WTC11 (cell line): ENCODE data around the gene SIRPB2. TPM values are rescaled to one million over a fixed set of nuclear protein-coding genes. Genes with fewer than 3 reads are reported as not detected.

Experiments used
- ATAC-seq: fragments of 200-7000 bp; cut with Tn5 transposase; 2 replicates; pipeline ENCODE4 v1.10.0; 2021; ENCODE audit warnings: mild to moderate bottlenecking, moderate library complexity
- CTCF ChIA-PET: fragments of 300-600 bp; sonication (Branson Sonifier 250); formaldehyde crosslinking; loops from one replicate; lab custom pipeline; 2021; ENCODE audit warnings: antibody characterized with exemption; lab: Charles Lee
- POLR2A ChIA-PET: fragments of 350-600 bp; sonication (Branson Sonifier 250); formaldehyde crosslinking; loops from one replicate; lab custom pipeline; 2021; ENCODE audit warnings: antibody characterized with exemption; lab: Charles Lee
- DNase-seq: peaks from one replicate; pipeline ENCODE4 v3.0.0; 2021; ENCODE audit warnings: low spot score
- H3K27ac Mint-ChIP-seq: 2 replicates; pipeline ENCODE4 v1.8.0; 2021; ENCODE audit warnings: mixed read lengths
- H3K27me3 Mint-ChIP-seq: 2 replicates; pipeline ENCODE4 v1.8.0; 2021; ENCODE audit warnings: low read depth, mild to moderate bottlenecking, moderate library complexity, mixed read lengths
- H3K36me3 Mint-ChIP-seq: 2 replicates; pipeline ENCODE4 v1.8.0; 2021; ENCODE audit warnings: mixed read lengths
- H3K4me1 Mint-ChIP-seq: 2 replicates; pipeline ENCODE4 v1.8.0; 2022; ENCODE audit warnings: mixed read lengths
- H3K4me3 Mint-ChIP-seq: 2 replicates; pipeline ENCODE4 v1.8.0; 2021; ENCODE audit warnings: mild to moderate bottlenecking, moderate library complexity, mixed read lengths
- H3K9me3 Mint-ChIP-seq: 2 replicates; pipeline ENCODE4 v1.8.0; 2021; ENCODE audit warnings: mixed read lengths
- EMX1 ChIP-seq: fragments of 250-450 bp; sonication (Bioruptor Pico); IDR thresholded peaks from 2 replicates; pipeline ENCODE4 v1.8.0; 2021; ENCODE audit warnings: mild to moderate bottlenecking
- GTF2I ChIP-seq: fragments of 250-450 bp; sonication (Bioruptor Pico); conservative IDR thresholded peaks from 2 replicates; pipeline ENCODE4 v1.4.0; 2021; ENCODE audit warnings: mild to moderate bottlenecking
- HMGA2 ChIP-seq: fragments of 250-450 bp; sonication (Bioruptor Pico); IDR thresholded peaks from 2 replicates; pipeline ENCODE4 v1.4.0; 2021; ENCODE audit warnings: mild to moderate bottlenecking, moderate library complexity
- JUN ChIP-seq: sonication (generic); formaldehyde crosslinking; IDR thresholded peaks from 2 replicates; pipeline ENCODE4 v1.8.0; 2023; ENCODE audit warnings: mild to moderate bottlenecking, missing genetic modification reagents
- KAT7 ChIP-seq: sonication (generic); formaldehyde crosslinking; IDR thresholded peaks from 2 replicates; pipeline ENCODE4 v1.8.1; 2023; ENCODE audit warnings: missing genetic modification reagents, mild to moderate bottlenecking, borderline replicate concordance
- MXD4 ChIP-seq: fragments of 250-450 bp; sonication (Bioruptor Pico); IDR thresholded peaks from 2 replicates; pipeline ENCODE4 v1.8.0; 2021; ENCODE audit warnings: mild to moderate bottlenecking, moderate library complexity, borderline replicate concordance
- NR2C2 ChIP-seq: sonication (generic); formaldehyde crosslinking; IDR thresholded peaks from 2 replicates; pipeline ENCODE4 v1.8.0; 2022; ENCODE audit warnings: mild to moderate bottlenecking, missing genetic modification reagents
- SMAD4 ChIP-seq: sonication (generic); formaldehyde crosslinking; IDR thresholded peaks from 2 replicates; pipeline ENCODE4 v1.8.0; 2022; ENCODE audit warnings: mild to moderate bottlenecking, missing genetic modification reagents
- SP1 ChIP-seq: sonication (generic); formaldehyde crosslinking; conservative IDR thresholded peaks from 2 replicates; pipeline ENCODE4 v1.8.1; 2022; ENCODE audit warnings: missing genetic modification reagents
- ZNF121 ChIP-seq: sonication (generic); formaldehyde crosslinking; IDR thresholded peaks from 2 replicates; pipeline ENCODE4 v1.8.0; 2023; ENCODE audit warnings: missing genetic modification reagents
- ZNF263 ChIP-seq: sonication (generic); formaldehyde crosslinking; IDR thresholded peaks from 2 replicates; pipeline ENCODE4 v1.8.1; 2022; ENCODE audit warnings: low read depth, mild to moderate bottlenecking, moderate library complexity, missing genetic modification reagents
- ZNF317 ChIP-seq: sonication (generic); formaldehyde crosslinking; IDR thresholded peaks from 2 replicates; pipeline ENCODE4 v1.8.1; 2023; ENCODE audit warnings: low read depth, mild to moderate bottlenecking, moderate library complexity, missing genetic modification reagents, borderline replicate concordance
- ZNF671 ChIP-seq: fragments of 250-450 bp; sonication (Bioruptor Pico); IDR thresholded peaks from 2 replicates; pipeline ENCODE4 v1.8.0; 2021; ENCODE audit warnings: mild to moderate bottlenecking
- total RNA-seq: library from RNA; stranded (reverse); gene quantifications from 3 replicates; pipeline ENCODE4 v1.2.3, GENCODE V29; 2021
- TF ChIP-seq, protein P1 (sequence below): sonication (generic); formaldehyde crosslinking; IDR thresholded peaks from 2 replicates; pipeline ENCODE4 v1.8.1; 2022; ENCODE audit warnings: missing genetic modification reagents, borderline replicate concordance
- TF ChIP-seq, protein P2 (sequence below): sonication (generic); formaldehyde crosslinking; conservative IDR thresholded peaks from 2 replicates; pipeline ENCODE4 v1.8.1; 2022; ENCODE audit warnings: mild to moderate bottlenecking, missing genetic modification reagents
- TF ChIP-seq, protein P3 (sequence below): sonication (generic); formaldehyde crosslinking; IDR thresholded peaks from 2 replicates; pipeline ENCODE4 v1.8.0; 2022; ENCODE audit warnings: mild to moderate bottlenecking, missing genetic modification reagents
- TF ChIP-seq, protein P4 (sequence below): sonication (generic); formaldehyde crosslinking; IDR thresholded peaks from 2 replicates; pipeline ENCODE4 v1.8.1; 2023; ENCODE audit warnings: mild to moderate bottlenecking, missing genetic modification reagents, moderate library complexity
- TF ChIP-seq, protein P5 (sequence below): fragments of 250-450 bp; sonication (Bioruptor Pico); IDR thresholded peaks from 2 replicates; pipeline ENCODE4 v1.9.0; 2021; ENCODE audit warnings: mild to moderate bottlenecking
- TF ChIP-seq, protein P6 (sequence below): sonication (generic); formaldehyde crosslinking; IDR thresholded peaks from 2 replicates; pipeline ENCODE4 v1.8.0; 2022; ENCODE audit warnings: mild to moderate bottlenecking, missing genetic modification reagents
- TF ChIP-seq, protein P7 (sequence below): fragments of 250-450 bp; sonication (Bioruptor Pico); IDR thresholded peaks from 2 replicates; pipeline ENCODE4 v1.8.0; 2021; ENCODE audit warnings: mild to moderate bottlenecking
- TF ChIP-seq, protein P8 (sequence below): fragments of 250-450 bp; sonication (Bioruptor Pico); IDR thresholded peaks from 2 replicates; pipeline ENCODE4 v1.9.0; 2021; ENCODE audit warnings: mild to moderate bottlenecking, borderline replicate concordance

The SIRPB2 gene
- total RNA-seq, 1 experiment from 2014 or later: not detected

DNA sequence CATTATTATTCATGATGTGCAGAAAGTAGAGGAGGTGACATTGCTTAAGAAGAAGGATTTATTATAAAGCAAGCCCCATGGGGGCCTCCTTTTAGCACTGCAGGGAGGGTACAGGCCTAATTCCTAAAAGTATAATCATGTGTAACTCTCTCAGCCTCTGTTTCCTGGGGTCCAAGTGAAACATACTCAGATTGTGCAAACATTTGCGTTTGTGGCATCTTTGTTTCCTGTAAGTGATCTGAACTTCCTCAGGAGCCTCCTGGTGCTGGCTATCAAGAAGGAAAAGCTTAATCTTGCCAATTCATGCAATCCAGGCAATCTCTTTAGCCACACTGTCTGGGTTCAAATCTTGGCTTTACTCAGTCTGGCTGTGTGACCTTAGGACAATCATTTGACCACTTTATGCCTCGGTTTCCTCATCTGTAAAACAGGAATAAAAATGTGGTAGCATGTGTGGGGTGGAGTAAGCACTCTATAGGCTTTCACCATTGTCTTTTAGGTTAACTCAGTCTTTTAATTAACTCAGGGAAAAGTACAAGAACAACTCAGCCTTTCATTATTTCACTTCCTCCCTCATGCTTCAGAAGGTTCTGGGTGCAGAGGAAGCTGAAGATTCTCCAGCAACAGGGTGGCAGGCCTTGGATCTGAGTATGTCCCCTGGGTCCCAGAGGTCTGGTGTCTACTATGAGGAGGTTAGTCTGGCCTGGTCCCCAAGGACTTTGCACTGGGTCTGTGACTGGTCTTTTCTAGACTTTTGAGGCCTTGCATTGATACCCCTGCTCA is 831 bp upstream of the SIRPB2 start:
- no peak for TF ChIP-seq SMAD4 (CRISPR knock-in tag)
- no peak for TF ChIP-seq ZNF263 (CRISPR knock-in tag)
- no peak for TF ChIP-seq ZNF317 (CRISPR knock-in tag)
- TF ChIP-seq ZNF671 (CRISPR knock-in tag): no peak
- no peak for TF ChIP-seq KAT7 (CRISPR knock-in tag)
- TF ChIP-seq, protein P1, sequence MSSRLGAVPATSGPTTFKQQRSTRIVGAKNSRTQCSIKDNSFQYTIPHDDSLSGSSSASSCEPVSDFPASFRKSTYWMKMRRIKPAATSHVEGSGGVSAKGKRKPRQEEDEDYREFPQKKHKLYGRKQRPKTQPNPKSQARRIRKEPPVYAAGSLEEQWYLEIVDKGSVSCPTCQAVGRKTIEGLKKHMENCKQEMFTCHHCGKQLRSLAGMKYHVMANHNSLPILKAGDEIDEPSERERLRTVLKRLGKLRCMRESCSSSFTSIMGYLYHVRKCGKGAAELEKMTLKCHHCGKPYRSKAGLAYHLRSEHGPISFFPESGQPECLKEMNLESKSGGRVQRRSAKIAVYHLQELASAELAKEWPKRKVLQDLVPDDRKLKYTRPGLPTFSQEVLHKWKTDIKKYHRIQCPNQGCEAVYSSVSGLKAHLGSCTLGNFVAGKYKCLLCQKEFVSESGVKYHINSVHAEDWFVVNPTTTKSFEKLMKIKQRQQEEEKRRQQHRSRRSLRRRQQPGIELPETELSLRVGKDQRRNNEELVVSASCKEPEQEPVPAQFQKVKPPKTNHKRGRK (CRISPR knock-in tag): no peak
- TF ChIP-seq HMGA2: no peak
- TF ChIP-seq, protein P2, sequence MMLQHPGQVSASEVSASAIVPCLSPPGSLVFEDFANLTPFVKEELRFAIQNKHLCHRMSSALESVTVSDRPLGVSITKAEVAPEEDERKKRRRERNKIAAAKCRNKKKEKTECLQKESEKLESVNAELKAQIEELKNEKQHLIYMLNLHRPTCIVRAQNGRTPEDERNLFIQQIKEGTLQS (CRISPR knock-in tag): no peak
- TF ChIP-seq, protein P3, sequence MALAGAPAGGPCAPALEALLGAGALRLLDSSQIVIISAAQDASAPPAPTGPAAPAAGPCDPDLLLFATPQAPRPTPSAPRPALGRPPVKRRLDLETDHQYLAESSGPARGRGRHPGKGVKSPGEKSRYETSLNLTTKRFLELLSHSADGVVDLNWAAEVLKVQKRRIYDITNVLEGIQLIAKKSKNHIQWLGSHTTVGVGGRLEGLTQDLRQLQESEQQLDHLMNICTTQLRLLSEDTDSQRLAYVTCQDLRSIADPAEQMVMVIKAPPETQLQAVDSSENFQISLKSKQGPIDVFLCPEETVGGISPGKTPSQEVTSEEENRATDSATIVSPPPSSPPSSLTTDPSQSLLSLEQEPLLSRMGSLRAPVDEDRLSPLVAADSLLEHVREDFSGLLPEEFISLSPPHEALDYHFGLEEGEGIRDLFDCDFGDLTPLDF: no peak
- TF ChIP-seq SP1: no peak
- TF ChIP-seq, protein P4, sequence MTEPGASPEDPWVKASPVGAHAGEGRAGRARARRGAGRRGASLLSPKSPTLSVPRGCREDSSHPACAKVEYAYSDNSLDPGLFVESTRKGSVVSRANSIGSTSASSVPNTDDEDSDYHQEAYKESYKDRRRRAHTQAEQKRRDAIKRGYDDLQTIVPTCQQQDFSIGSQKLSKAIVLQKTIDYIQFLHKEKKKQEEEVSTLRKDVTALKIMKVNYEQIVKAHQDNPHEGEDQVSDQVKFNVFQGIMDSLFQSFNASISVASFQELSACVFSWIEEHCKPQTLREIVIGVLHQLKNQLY (CRISPR knock-in tag): no peak
- TF ChIP-seq, protein P5, sequence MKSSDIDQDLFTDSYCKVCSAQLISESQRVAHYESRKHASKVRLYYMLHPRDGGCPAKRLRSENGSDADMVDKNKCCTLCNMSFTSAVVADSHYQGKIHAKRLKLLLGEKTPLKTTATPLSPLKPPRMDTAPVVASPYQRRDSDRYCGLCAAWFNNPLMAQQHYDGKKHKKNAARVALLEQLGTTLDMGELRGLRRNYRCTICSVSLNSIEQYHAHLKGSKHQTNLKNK: no peak
- no peak for TF ChIP-seq ZNF121 (CRISPR knock-in tag)
- TF ChIP-seq EMX1 (CRISPR knock-in tag): no peak
- no peak for TF ChIP-seq NR2C2 (CRISPR knock-in tag)
- no peak for TF ChIP-seq GTF2I (CRISPR knock-in tag)
- TF ChIP-seq, protein P6, sequence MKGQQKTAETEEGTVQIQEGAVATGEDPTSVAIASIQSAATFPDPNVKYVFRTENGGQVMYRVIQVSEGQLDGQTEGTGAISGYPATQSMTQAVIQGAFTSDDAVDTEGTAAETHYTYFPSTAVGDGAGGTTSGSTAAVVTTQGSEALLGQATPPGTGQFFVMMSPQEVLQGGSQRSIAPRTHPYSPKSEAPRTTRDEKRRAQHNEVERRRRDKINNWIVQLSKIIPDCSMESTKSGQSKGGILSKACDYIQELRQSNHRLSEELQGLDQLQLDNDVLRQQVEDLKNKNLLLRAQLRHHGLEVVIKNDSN (CRISPR knock-in tag): no peak
- no peak for TF ChIP-seq JUN (CRISPR knock-in tag)
- TF ChIP-seq, all 79 proteins: peak for 0
- Mint-ChIP-seq H3K27me3 (peaks cover 41% of the 10 kb centered on the region), H3K4me1 (no peaks in the 10 kb centered on the region), H3K36me3 (no peaks in the 10 kb centered on the region), H3K4me3 (no peak overlapping the region), H3K9me3 (peaks cover 13% of the 10 kb centered on the region), H3K27ac (no peak overlapping the region)
- ChIA-PET POLR2A (no interaction called here), CTCF (interaction anchor here (1.9 kb wide), 1 partner anchor 12 kb away, joined by 5 read pairs; no protein-coding TSS in a partner anchor)
- DNase-seq: no peak
- no peak for ATAC-seq

DNA sequence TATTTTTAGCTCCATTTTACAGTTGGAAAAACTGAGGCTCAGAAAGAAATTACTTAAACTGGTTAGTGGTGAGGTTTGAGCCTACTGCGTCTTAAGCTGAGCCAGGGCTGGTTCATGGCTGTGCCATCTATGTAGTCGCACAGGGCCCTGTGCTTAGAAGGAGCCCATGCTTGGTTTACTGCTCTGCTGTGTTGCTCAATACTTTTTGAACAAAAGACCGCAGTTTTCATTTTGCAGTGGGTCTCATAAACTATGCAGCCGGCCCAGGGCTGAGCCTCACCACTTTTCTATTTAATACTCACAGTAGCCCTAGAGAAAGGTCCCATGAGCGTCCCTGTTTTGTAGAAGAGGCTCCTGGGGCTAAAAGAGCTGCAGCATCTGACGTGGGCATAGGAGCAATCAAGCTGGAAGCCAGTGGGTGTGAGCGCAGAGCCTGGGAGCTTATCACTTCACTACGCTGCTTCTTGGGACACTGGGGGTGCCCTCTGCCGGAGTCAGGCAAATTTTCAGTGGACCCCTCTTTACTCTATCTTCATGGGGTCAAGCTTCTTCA is 501 bp downstream of the SIRPB2 start:
- ATAC-seq (no peak), DNase-seq (no peak)
- ChIA-PET CTCF (interaction anchor here (4.7 kb wide), 1 partner anchor 13 kb away, joined by 23 read pairs; no protein-coding TSS in a partner anchor), POLR2A (no interaction called here)
- H3K4me1 Mint-ChIP-seq: no peaks in the 10 kb centered on the region
- no peak overlapping the region for H3K27ac Mint-ChIP-seq
- H3K27me3 Mint-ChIP-seq: peaks cover 41% of the 10 kb centered on the region
- H3K9me3 Mint-ChIP-seq: peaks cover 7% of the 10 kb centered on the region; the same call in 1 of the 2 replicates
- H3K36me3 Mint-ChIP-seq: no peaks in the 10 kb centered on the region
- no peak overlapping the region for H3K4me3 Mint-ChIP-seq
- TF ChIP-seq MXD4 (CRISPR knock-in tag): no peak
- TF ChIP-seq, protein P7, sequence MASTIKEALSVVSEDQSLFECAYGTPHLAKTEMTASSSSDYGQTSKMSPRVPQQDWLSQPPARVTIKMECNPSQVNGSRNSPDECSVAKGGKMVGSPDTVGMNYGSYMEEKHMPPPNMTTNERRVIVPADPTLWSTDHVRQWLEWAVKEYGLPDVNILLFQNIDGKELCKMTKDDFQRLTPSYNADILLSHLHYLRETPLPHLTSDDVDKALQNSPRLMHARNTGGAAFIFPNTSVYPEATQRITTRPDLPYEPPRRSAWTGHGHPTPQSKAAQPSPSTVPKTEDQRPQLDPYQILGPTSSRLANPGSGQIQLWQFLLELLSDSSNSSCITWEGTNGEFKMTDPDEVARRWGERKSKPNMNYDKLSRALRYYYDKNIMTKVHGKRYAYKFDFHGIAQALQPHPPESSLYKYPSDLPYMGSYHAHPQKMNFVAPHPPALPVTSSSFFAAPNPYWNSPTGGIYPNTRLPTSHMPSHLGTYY: no peak
- no peak for TF ChIP-seq ZNF263 (CRISPR knock-in tag)
- no peak for TF ChIP-seq NR2C2 (CRISPR knock-in tag)
- TF ChIP-seq, protein P6 (CRISPR knock-in tag): no peak
- TF ChIP-seq, protein P8, sequence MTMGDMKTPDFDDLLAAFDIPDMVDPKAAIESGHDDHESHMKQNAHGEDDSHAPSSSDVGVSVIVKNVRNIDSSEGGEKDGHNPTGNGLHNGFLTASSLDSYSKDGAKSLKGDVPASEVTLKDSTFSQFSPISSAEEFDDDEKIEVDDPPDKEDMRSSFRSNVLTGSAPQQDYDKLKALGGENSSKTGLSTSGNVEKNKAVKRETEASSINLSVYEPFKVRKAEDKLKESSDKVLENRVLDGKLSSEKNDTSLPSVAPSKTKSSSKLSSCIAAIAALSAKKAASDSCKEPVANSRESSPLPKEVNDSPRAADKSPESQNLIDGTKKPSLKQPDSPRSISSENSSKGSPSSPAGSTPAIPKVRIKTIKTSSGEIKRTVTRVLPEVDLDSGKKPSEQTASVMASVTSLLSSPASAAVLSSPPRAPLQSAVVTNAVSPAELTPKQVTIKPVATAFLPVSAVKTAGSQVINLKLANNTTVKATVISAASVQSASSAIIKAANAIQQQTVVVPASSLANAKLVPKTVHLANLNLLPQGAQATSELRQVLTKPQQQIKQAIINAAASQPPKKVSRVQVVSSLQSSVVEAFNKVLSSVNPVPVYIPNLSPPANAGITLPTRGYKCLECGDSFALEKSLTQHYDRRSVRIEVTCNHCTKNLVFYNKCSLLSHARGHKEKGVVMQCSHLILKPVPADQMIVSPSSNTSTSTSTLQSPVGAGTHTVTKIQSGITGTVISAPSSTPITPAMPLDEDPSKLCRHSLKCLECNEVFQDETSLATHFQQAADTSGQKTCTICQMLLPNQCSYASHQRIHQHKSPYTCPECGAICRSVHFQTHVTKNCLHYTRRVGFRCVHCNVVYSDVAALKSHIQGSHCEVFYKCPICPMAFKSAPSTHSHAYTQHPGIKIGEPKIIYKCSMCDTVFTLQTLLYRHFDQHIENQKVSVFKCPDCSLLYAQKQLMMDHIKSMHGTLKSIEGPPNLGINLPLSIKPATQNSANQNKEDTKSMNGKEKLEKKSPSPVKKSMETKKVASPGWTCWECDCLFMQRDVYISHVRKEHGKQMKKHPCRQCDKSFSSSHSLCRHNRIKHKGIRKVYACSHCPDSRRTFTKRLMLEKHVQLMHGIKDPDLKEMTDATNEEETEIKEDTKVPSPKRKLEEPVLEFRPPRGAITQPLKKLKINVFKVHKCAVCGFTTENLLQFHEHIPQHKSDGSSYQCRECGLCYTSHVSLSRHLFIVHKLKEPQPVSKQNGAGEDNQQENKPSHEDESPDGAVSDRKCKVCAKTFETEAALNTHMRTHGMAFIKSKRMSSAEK: no peak
